B cell (primary cell): ENCODE results near the gene ZNF365. TPM values are rescaled to one million over a fixed set of nuclear protein-coding genes. Genes with fewer than 3 reads are reported as not detected.
A peak's percentile ranks its signal among the peaks of the same experiment; 100 is the strongest.

ENCODE experiments used
- ATAC-seq: fragments of 200-7000 bp; cut with Tn5 transposase; one replicate; pipeline ENCODE4 v1.10.0; 2021; ENCODE audit warnings: low read depth, mild to moderate bottlenecking, moderate number of reproducible peaks, moderate library complexity
- CTCF ChIA-PET: fragments of 350-600 bp; sonication (Branson Sonifier 250); formaldehyde crosslinking; loops from one replicate; lab custom pipeline; 2021; ENCODE audit warnings: antibody characterized with exemption, inconsistent platforms; lab: Charles Lee
- POLR2A ChIA-PET: fragments of 350-600 bp; sonication (Branson Sonifier 250); formaldehyde crosslinking; loops from one replicate; lab custom pipeline; 2021; ENCODE audit warnings: antibody characterized with exemption; lab: Charles Lee
- DNase-seq: peaks from one replicate; pipeline ENCODE4 v3.0.0; 2013
- H2AFZ ChIP-seq: 2 replicates; pipeline ENCODE4 v1.6.1; 2012; ENCODE audit warnings: mild to moderate bottlenecking, low read depth, low read length; ENCODE audit not compliant: insufficient read depth, poor library complexity, severe bottlenecking
- H3K27ac ChIP-seq, 2 donors: 1 replicate in 1 of 2; 2 replicates in 1 of 2; pipeline ENCODE4 v1.5.1; 2012 to 2013; ENCODE audit warnings: low read length in 2 of 2, mild to moderate bottlenecking in 2 of 2, moderate library complexity in 1 of 2
- H3K27me3 ChIP-seq, 4 experiments: fragments of 200-600 bp in 1 of 4; sonication (generic) in 1 of 4; replicated peaks in 1 of 4; 1 replicate in 2 of 4; 2 replicates in 2 of 4; pipeline versions ENCODE4 v1.6.1 to v1.7.0; 2013 to 2016; ENCODE audit warnings: low read length in 3 of 4, mild to moderate bottlenecking in 2 of 4, mixed read lengths in 1 of 4, moderate library complexity in 1 of 4; ENCODE audit not compliant: insufficient read depth in 4 of 4, control insufficient read depth in 3 of 4; ENCODE audit errors: control extremely low read depth in 1 of 4
- H3K36me3 ChIP-seq, 2 experiments: replicated peaks in 1 of 2; 1 replicate in 1 of 2; 2 replicates in 1 of 2; pipeline versions ENCODE4 v1.6.1 to v1.7.1; 2013; ENCODE audit warnings: low read length in 1 of 2; ENCODE audit not compliant: insufficient read depth in 2 of 2, control insufficient read depth in 1 of 2; ENCODE audit errors: control extremely low read depth in 1 of 2, extremely low read depth in 1 of 2
- H3K4me1 ChIP-seq, 2 donors: fragments of 200-600 bp in 1 of 2; sonication (generic) in 1 of 2; 1 replicate in 1 of 2; 2 replicates in 1 of 2; pipeline versions ENCODE4 v1.5.1 to v1.6.1; 2013 to 2017; ENCODE audit warnings: low read length in 2 of 2; ENCODE audit not compliant: control insufficient read depth in 2 of 2, insufficient read depth in 2 of 2
- H3K4me2 ChIP-seq: replicated peaks from 2 replicates; pipeline ENCODE3; 2012; ENCODE audit warnings: mild to moderate bottlenecking, low read depth, low read length; ENCODE audit not compliant: poor library complexity, severe bottlenecking
- H3K4me3 ChIP-seq, 5 experiments: fragments of 200-600 bp in 1 of 5; sonication (generic) in 1 of 5; 1 replicate in 3 of 5; 2 replicates in 2 of 5; pipeline versions ENCODE4 v1.5.1 to v1.7.0; 2011 to 2016; ENCODE audit warnings: low read length in 4 of 5, mild to moderate bottlenecking in 4 of 5, low read depth in 2 of 5, control low read depth in 1 of 5, moderate library complexity in 1 of 5; ENCODE audit not compliant: insufficient read depth in 1 of 5; ENCODE audit errors: control extremely low read depth in 1 of 5, extremely low read depth in 1 of 5
- H3K79me2 ChIP-seq: fragments of 200-600 bp; sonication (generic); one replicate; pipeline ENCODE4 v1.6.0; 2016; ENCODE audit warnings: low read length; ENCODE audit not compliant: control insufficient read depth, insufficient read depth
- H3K9ac ChIP-seq: fragments of 200-600 bp; sonication (generic); 2 replicates; pipeline ENCODE4 v1.6.1; 2017; ENCODE audit warnings: mild to moderate bottlenecking, low read length, moderate library complexity
- H3K9me3 ChIP-seq, 3 donors: one replicate each; pipeline versions ENCODE4 v1.6.1 to v1.7.1; 2013; ENCODE audit warnings: low read length in 2 of 3; ENCODE audit not compliant: control insufficient read depth in 2 of 3, insufficient read depth in 1 of 3; ENCODE audit errors: control extremely low read depth in 1 of 3
- H4K20me1 ChIP-seq: 2 replicates; pipeline ENCODE4 v1.6.0; 2012; ENCODE audit warnings: mild to moderate bottlenecking, low read length; ENCODE audit not compliant: insufficient read depth, control insufficient read depth, poor library complexity, severe bottlenecking
- H3K27ac Mint-ChIP-seq: one replicate; pipeline ENCODE4 v1.8.0; 2021; ENCODE audit warnings: mixed read lengths
- H3K27me3 Mint-ChIP-seq: one replicate; pipeline ENCODE4 v1.8.0; 2021; ENCODE audit warnings: mixed read lengths
- H3K4me1 Mint-ChIP-seq: one replicate; pipeline ENCODE4 v1.8.0; 2021; ENCODE audit warnings: mixed read lengths
- H3K4me3 Mint-ChIP-seq: one replicate; pipeline ENCODE4 v1.8.0; 2021; ENCODE audit warnings: mixed read lengths
- H3K9me3 Mint-ChIP-seq: one replicate; pipeline ENCODE4 v1.8.0; 2022; ENCODE audit warnings: mixed read lengths; ENCODE audit not compliant: insufficient read depth
- EZH2 ChIP-seq: IDR thresholded peaks from 2 replicates; pipeline ENCODE4 v1.6.1; 2012; ENCODE audit warnings: borderline replicate concordance, low read depth, mild to moderate bottlenecking, moderate library complexity, low read length; ENCODE audit not compliant: insufficient read depth, poor library complexity, severe bottlenecking
- WGBS: methylation state at CpG from one replicate; pipeline ENCODE4 v1.1.5; 2013; ENCODE audit warnings: missing lambda C conversion rate; ENCODE audit not compliant: insufficient coverage; 5-methylcytosine and 5-hydroxymethylcytosine counted together
- intact Hi-C: fragments of 100-400 bp; cut with micrococcal nuclease; formaldehyde crosslinking; loops from one replicate; pipeline ENCODE4 v1.10.0; 2022
- polyA plus RNA-seq: library from polyadenylated mRNA; depleted of rRNA; stranded (reverse); fragments of >200 nt; gene quantifications from 2 replicates; pipeline ENCODE4 v1.2.3, GENCODE V29; 2012
- total RNA-seq, 2 donors: library from RNA; stranded (reverse); fragments of 120-200 nt in 1 of 2; gene quantifications; 1 replicate in 1 of 2; 2 replicates in 1 of 2; pipeline versions ENCODE4 v1.2.3 to v1.2.4, GENCODE V29; 2013 to 2022
- TF ChIP-seq, protein P1 (sequence below): fragments of 200-600 bp; IDR thresholded peaks from one replicate; pipeline ENCODE4 v1.8.0; 2022; ENCODE audit warnings: antibody characterized with exemption, mild to moderate bottlenecking

ZNF365 gene
- total and polyA plus RNA-seq, 2 donors (not counting 1 experiment from before 2014, with no cell fraction given), result 0.06 to 0.34 TPM

DNA sequence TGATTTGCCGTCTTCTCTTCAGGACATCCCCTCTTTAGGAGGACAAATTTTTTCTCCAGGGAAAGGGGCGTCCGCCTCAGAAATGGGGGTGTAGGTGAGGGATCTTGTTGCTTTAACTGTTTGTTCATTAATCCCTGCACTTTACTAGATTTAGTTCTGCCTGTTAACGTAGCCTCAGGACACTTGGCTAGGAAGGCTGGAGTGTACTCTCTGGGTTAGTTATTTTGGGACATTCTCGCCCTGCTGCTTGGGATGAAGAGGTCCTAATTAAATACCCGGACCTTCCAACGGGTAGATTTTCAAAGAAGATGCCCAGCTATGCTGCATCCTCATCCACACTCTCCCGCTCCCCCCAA is 552 bp upstream of the ZNF365 start:
- Histone ChIP-seq H3K27me3 (peaks cover 0 to 15% (median 9%) of the 10 kb centered on the region in 4 experiments), H3K9ac (peak overlapping the region; percentile 63), H3K27ac (no peak overlapping the region), H2AFZ (peak overlapping the region; percentile 71), H4K20me1 (no peaks in the 10 kb centered on the region), H3K9me3 (no peaks in the 10 kb centered on the region), H3K79me2 (no peaks in the 10 kb centered on the region), H3K36me3 (no peaks in the 10 kb centered on the region), H3K4me1 (peaks cover 12% of the 10 kb centered on the region in 2 donors), H3K4me2 (peak overlapping the region; percentile 94), H3K4me3 (peak overlapping the region in 4 of 5 experiments; percentile 29 to 67 (median 48))
- H3K27me3 Mint-ChIP-seq, result peaks cover 27% of the 10 kb centered on the region
- peak overlapping the region; percentile 81 for H3K4me3 Mint-ChIP-seq
- no peaks in the 10 kb centered on the region for H3K9me3 Mint-ChIP-seq
- ChIA-PET CTCF (interaction anchor here (0.7 kb wide), 1 partner anchor 108 kb away, joined by 3 read pairs; no protein-coding TSS in a partner anchor), POLR2A (interaction anchor here (0.6 kb wide), 1 partner anchor 12 kb away, joined by 3 read pairs; no protein-coding TSS in a partner anchor)
- H3K4me1 Mint-ChIP-seq, result peaks cover 11% of the 10 kb centered on the region
- ATAC-seq (no peak), DNase-seq (no peak)
- TF ChIP-seq EZH2, result no peak
- TF ChIP-seq, protein P1, sequence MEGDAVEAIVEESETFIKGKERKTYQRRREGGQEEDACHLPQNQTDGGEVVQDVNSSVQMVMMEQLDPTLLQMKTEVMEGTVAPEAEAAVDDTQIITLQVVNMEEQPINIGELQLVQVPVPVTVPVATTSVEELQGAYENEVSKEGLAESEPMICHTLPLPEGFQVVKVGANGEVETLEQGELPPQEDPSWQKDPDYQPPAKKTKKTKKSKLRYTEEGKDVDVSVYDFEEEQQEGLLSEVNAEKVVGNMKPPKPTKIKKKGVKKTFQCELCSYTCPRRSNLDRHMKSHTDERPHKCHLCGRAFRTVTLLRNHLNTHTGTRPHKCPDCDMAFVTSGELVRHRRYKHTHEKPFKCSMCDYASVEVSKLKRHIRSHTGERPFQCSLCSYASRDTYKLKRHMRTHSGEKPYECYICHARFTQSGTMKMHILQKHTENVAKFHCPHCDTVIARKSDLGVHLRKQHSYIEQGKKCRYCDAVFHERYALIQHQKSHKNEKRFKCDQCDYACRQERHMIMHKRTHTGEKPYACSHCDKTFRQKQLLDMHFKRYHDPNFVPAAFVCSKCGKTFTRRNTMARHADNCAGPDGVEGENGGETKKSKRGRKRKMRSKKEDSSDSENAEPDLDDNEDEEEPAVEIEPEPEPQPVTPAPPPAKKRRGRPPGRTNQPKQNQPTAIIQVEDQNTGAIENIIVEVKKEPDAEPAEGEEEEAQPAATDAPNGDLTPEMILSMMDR, result no peak
- H3K27ac Mint-ChIP-seq, result no peak overlapping the region
- 25% methylated on average over 5 of the region's 8 CpGs for WGBS
- intact Hi-C loops, result loop anchor here (10.0 kb wide), 2 partner anchors 109 to 469 kb away; partner anchors contain the start of genes ARID5B and RTKN2
